HT1080 (cell line): ENCODE measurements around the gene NUDT19. TPM values are rescaled to one million over a fixed set of nuclear protein-coding genes. Genes with fewer than 3 reads are reported as not detected.
"Not testable (repeated sequence)": the region's sequence is repeated elsewhere in the genome, so short reads cannot be mapped to it uniquely, and the experiment has no call there.

Source experiments
- DNase-seq: peaks from one replicate; pipeline ENCODE4 v3.0.0-alpha.2; 2015; ENCODE audit warnings: low read depth
- total RNA-seq: library from RNA; depleted of rRNA; stranded (reverse); fragments of >200 nt; shearing (Covaris generic); gene quantifications from 2 replicates; pipeline ENCODE4 v1.2.3, GENCODE V29; 2014

The NUDT19 gene
- total RNA-seq, 1 experiment from 2014 or later: 15.4 TPM

- DNase-seq: no peak
These were observed 16.8 kb downstream of the NUDT19 start for GRCh38 chr19:32708457-32708856.

- DNase-seq: no peak
These were observed 17.4 kb downstream of the NUDT19 start for GRCh38 chr19:32709032-32709431.

GRCh38 chr19:32711747-32712146 is 20.1 kb downstream of the NUDT19 start:
- no peak for DNase-seq

- not testable (repeated sequence) for DNase-seq
These were observed 24.6 kb downstream of the NUDT19 start for GRCh38 chr19:32716203-32716602.

GRCh38 chr19:32717496-32717895 is 25.9 kb downstream of the NUDT19 start:
- no peak for DNase-seq

- DNase-seq: no peak
These were observed 26.7 kb downstream of the NUDT19 start for GRCh38 chr19:32718286-32718685.

- no peak for DNase-seq
These were observed 28.0 kb downstream of the NUDT19 start, which contains the start of gene TDRD12 for GRCh38 chr19:32719611-32720059. Gene TDRD12, plus strand, starts transcription at chr19:32719767. Its CDS starts 306 bp downstream, at chr19:32720073.

GRCh38 chr19:32720216-32720935 is 28.8 kb downstream of the NUDT19 start:
- no peak for DNase-seq

GRCh38 chr19:32720936-32721250 is 29.3 kb downstream of the NUDT19 start:
- DNase-seq: no peak

- no peak for DNase-seq
These were observed 44.3 kb downstream of the NUDT19 start for GRCh38 chr19:32735936-32736335.

GRCh38 chr19:32743021-32743420 is 51.4 kb downstream of the NUDT19 start:
- DNase-seq: no peak

GRCh38 chr19:32743447-32743846 is 51.8 kb downstream of the NUDT19 start:
- no peak for DNase-seq

GRCh38 chr19:32744555-32745325 is 53.1 kb downstream of the NUDT19 start:
- no peak for DNase-seq

- DNase-seq: not testable (repeated sequence)
These were observed 54.1 kb downstream of the NUDT19 start for GRCh38 chr19:32745594-32746251.

GRCh38 chr19:32746631-32747196 is 55.1 kb downstream of the NUDT19 start:
- not testable (repeated sequence) for DNase-seq

- no peak for DNase-seq
These were observed 56.9 kb downstream of the NUDT19 start for GRCh38 chr19:32748497-32748896.

- DNase-seq: no peak
These were observed 57.3 kb downstream of the NUDT19 start for GRCh38 chr19:32748948-32749347.

- DNase-seq: no peak
These were observed 57.7 kb downstream of the NUDT19 start for GRCh38 chr19:32749361-32749760.

GRCh38 chr19:32750441-32751055 is 58.9 kb downstream of the NUDT19 start:
- no peak for DNase-seq

- no peak for DNase-seq
These were observed 59.4 kb downstream of the NUDT19 start for GRCh38 chr19:32751066-32751465.

- DNase-seq: no peak
These were observed 65.6 kb downstream of the NUDT19 start for GRCh38 chr19:32757189-32757588.
